ENCODE data around the gene KCNN3.
A peak's percentile ranks its signal among the peaks of the same experiment; 100 is the strongest.

The KCNN3 gene

GRCh38 chr1:154859151-154859785 lies 10.8 kb downstream of the KCNN3 start:
- no peak for DNase-seq

GRCh38 chr1:154857441-154858215 lies 12.5 kb downstream of the KCNN3 start:
- DNase-seq, result no peak

GRCh38 chr1:154857022-154857421 lies 13.1 kb downstream of the KCNN3 start:
- no peak for DNase-seq

- DNase-seq, result no peak
Observed at GRCh38 chr1:154856544-154856943, 13.5 kb downstream of the KCNN3 start.

- no peak for DNase-seq
Observed at GRCh38 chr1:154856049-154856448, 14.0 kb downstream of the KCNN3 start.

DNA sequence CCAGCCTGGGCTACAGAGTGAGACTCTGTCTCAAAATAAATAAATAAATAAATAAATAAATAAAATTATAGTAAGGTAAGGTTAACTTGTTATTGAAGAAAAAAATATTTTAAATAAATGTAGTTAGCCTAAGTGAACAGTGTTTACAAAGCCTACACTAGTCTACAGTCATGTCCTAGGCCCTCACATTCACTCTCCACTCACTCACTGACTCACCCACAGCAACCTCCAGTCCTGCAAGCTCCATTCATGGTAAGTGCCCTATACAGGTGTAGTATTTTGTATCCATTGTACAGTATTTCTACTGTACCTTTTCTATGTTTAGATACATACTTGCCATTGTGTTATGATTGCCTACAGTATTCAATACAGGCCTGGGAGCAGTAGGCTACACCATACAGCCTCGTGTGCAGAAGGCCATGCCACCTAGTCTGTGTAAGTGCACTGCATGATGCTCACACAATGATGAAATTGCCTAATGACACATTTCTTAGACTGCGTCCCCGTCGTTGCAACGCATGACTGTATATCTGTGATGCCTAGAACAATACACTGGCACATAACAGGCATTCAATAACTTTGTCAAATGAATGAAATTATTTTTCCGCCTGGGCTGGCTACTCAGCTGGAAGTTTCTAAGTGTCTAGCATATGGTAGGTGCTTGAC lies 14.8 kb downstream of the KCNN3 start:
- DNase-seq, result no peak

GRCh38 chr1:154852845-154853244 lies 17.2 kb downstream of the KCNN3 start:
- DNase-seq, result no peak

GRCh38 chr1:154851392-154852177 lies 18.5 kb downstream of the KCNN3 start:
- no peak for DNase-seq

DNA sequence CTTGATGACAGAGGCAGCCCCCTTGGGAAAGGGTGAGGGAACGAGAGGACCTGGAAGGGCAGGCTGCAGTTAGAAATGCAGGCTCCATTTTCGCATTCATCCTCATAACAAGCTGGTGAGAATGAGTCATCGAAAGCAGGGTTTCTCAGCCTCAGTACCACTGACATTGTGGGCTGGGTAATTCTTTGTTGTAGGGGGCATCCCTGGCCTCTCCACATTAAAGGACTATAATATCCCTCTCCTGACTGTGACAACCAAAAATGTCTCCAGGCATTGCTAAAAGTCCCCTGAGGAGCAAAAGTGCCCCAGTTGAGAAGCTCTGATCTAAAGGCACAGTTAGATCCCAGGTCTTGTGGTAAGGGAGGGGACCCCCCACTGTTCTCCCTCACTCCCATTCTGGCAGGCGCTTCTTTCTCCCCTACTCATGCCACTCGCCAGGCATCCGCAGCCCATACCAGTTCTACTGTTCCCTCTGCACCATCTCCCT lies 20.4 kb downstream of the KCNN3 start:
- DNase-seq, result no peak

- DNase-seq, result no peak
Observed at GRCh38 chr1:154848983-154849382, 21.1 kb downstream of the KCNN3 start.

GRCh38 chr1:154847891-154848290 lies 22.2 kb downstream of the KCNN3 start:
- DNase-seq, result peak; percentile 37

- DNase-seq, result no peak
Observed at GRCh38 chr1:154846565-154847442, 23.3 kb downstream of the KCNN3 start.

DNA sequence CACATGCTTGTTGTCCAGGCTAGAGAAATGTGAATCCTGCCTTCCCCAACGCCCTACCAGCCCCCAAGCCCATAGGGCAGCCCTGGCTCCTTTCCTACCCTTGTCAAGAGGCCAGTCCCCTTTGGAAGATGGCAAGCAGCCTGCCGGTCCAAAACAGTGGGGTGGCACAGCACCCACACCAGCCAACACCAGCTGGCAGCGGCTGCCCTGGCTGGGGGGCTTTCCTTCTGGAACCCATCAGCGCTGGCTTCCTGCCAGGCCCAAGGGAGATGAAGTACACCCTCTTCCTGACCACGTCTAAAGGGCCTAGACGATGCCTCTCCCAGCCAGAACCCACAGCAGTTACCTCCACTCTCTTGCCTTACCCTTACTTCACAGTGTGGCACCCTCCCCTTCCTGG lies 24.2 kb downstream of the KCNN3 start:
- no peak for DNase-seq

- DNase-seq, result no peak
Observed at GRCh38 chr1:154845174-154845573, 24.9 kb downstream of the KCNN3 start.

DNA sequence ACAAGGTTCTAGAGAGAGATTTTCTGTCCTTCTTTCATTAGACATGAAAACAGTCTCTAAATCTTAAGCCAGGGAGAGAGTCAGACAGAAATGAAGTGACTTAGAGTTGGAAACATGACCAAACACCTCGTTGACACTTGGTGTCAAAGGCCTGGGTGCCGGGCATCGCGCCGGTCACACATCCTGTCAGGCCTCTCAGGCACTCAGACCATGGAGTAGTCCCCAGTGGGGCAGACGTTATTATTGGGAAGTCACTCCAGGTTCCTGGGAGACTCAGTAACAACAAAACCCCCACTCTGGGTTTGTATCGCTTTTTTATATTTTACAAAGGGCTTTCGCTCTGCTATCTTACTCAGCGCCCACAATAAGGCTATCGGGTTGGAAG lies 25.8 kb downstream of the KCNN3 start:
- DNase-seq, result no peak

- DNase-seq, result no peak
Observed at GRCh38 chr1:154843636-154844296, 26.3 kb downstream of the KCNN3 start.

DNA sequence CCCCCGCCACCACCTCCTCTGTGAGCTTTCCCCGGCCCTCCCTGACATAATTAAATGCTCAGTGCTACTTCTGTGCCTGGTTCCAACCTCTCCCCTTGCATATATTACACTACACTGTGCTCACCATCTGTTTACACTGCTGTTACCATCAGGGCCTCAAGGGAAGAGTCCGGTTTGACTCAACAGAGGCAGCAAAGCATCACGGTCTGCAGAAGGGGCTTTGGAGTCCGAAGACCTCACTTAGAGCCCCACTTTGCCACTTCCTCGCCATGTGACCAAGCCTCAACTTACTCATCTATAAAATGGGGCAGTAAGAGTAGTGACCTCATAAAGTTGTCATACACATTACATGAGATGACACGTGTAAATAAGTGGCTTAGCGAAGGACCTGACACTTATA lies 27.4 kb downstream of the KCNN3 start:
- DNase-seq, result no peak

- DNase-seq, result no peak
Observed at GRCh38 chr1:154841384-154841783, 28.7 kb downstream of the KCNN3 start.

DNA sequence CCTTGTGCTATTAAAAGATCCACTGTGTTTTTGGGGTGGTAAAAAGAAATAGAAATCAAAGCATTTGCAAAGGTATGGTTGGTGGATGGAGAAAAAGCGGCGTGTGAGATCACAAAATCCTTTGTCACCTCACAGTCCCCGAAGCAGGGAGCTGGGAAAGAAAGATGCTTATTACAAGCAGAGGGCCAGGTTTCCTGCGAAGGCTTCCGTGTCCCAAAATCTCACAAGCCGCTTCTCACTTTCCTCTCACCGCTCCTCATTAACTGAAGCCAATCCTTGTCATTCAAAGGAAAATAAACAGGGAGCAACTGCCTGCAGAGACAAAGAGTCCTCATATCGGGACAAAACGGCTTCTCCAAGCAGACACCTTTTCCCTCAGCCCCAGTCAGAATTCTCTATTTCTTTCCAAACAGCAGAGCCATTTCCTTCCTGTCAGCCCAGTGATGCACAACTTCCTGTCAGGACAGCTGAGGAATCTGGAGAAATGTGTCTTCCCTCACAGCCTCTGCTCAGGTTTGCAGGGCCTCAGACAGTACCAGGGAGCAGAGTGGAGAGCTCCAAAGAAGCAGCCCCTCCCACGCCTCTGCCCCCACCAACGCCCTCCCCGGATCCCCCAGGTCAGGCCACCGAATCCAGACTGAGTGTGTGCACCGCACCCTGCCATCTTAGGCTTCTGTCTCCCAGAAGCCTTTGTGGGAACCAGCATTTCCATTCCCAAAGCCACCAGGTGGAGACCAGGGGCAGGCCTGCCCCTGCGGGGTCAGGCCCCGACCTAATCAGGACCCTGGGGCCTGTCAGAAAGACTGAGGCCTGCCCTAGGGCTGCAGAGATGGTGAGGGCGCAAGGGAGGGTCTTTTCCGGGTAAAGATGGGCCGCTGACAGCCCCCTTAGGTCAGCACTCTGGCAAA lies 29.6 kb downstream of the KCNN3 start:
- DNase-seq, result peak; percentile 59

DNA sequence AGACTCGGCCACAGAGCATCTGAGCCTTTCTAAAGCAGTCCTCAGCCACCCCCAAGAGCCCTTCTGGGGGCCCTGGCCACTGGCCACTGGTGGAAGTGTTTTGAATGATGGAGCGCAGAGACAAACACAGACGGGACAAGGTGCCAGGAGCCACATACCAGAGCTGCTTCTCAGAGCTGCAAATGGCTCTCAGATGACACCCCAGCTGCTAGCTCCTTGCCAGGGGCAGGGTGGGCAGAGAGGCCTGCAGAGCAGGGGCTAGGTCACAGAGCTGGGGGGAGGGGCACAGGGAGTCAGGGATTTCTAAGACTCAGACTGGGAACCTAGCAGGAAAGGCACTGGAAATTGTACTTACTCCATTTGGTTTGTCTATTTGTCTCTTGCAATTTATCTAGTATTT lies 30.4 kb downstream of the KCNN3 start:
- no peak for DNase-seq
